Uterus (tissue), 4 donors: ENCODE data around the gene TCF4. TPM values are rescaled to one million over a fixed set of nuclear protein-coding genes. Genes with fewer than 3 reads are reported as not detected.

Experiments used
- DNase-seq, 2 donors: peaks; one replicate each; pipeline ENCODE4 v3.0.0-alpha.2; 2019 to 2020
- H3K27ac ChIP-seq, 2 donors: fragments of 200-600 bp; sonication (generic); 1 replicate in 1 of 2; 2 replicates in 1 of 2; pipeline ENCODE4 v1.5.1; 2016 to 2018
- H3K27me3 ChIP-seq, 2 donors: fragments of 200-600 bp; sonication (generic); one replicate each; pipeline ENCODE4 v1.5.1; 2018 to 2019; ENCODE audit warnings: control low read depth in 1 of 2
- H3K36me3 ChIP-seq, 2 donors: fragments of 200-600 bp; sonication (generic); one replicate each; pipeline ENCODE4 v1.5.1; 2019; ENCODE audit warnings: control low read depth in 1 of 2
- H3K4me1 ChIP-seq, 2 donors: fragments of 200-600 bp; sonication (generic); one replicate each; pipeline ENCODE4 v1.5.1; 2018 to 2019; ENCODE audit warnings: control low read depth in 1 of 2
- H3K4me3 ChIP-seq, 2 donors: fragments of 200-600 bp; sonication (generic); 1 replicate in 1 of 2; 2 replicates in 1 of 2; pipeline ENCODE4 v1.5.1; 2018 to 2019; ENCODE audit warnings: mild to moderate bottlenecking in 1 of 2
- H3K9me3 ChIP-seq, 2 donors: fragments of 200-600 bp; sonication (generic); one replicate each; pipeline ENCODE4 v1.5.1; 2019; ENCODE audit warnings: control low read depth in 1 of 2
- CTCF ChIP-seq, 4 experiments: fragments of 200-600 bp in 2 of 4; fragments of 450-650 bp in 2 of 4; sonication (generic) in 2 of 4; IDR thresholded peaks; one replicate each; pipeline ENCODE4 v1.5.1; 2016 to 2019; ENCODE audit warnings: antibody characterized with exemption in 4 of 4, mild to moderate bottlenecking in 2 of 4, moderate library complexity in 1 of 4
- POLR2A ChIP-seq, 2 donors: fragments of 450-650 bp; IDR thresholded peaks; one replicate each; pipeline ENCODE4 v1.6.1; 2016; ENCODE audit warnings: antibody characterized with exemption in 2 of 2, mild to moderate bottlenecking in 1 of 2, moderate library complexity in 1 of 2
- intact Hi-C: fragments of 100-400 bp; cut with DNase I; formaldehyde crosslinking; loops from one replicate; pipeline ENCODE4 v1.15.1; 2023; ENCODE audit warnings: low total_unique reads
- total RNA-seq, 4 donors: library from RNA; depleted of rRNA in 3 of 4; stranded (reverse); fragments of >200 nt in 3 of 4; gene quantifications; one replicate each; pipeline versions ENCODE4 v1.1.0 to v1.2.4, GENCODE V29; 2014 to 2023
- donor health status: DM: yes; HTN: yes; CAD: no.

The TCF4 gene
- total RNA-seq, 4 donors from 2014 or later = 123 to 514 (median 163) TPM

- Histone ChIP-seq H3K27me3 (no peaks in the 10 kb centered on the region), H3K36me3 (no peaks in the 10 kb centered on the region), H3K9me3 (no peaks in the 10 kb centered on the region), H3K27ac (peak overlapping the region; percentile 77 to 93), H3K4me1 (no peaks in the 10 kb centered on the region), H3K4me3 (peak overlapping the region; percentile 17 to 31)
- TF ChIP-seq POLR2A (IDR thresholded peaks at IDR 0.05) (no peak), CTCF (IDR thresholded peaks at IDR 0.05) (no peak)
- peak; percentile 22 to 50 for DNase-seq
- intact Hi-C loops = no loop called here
These were observed 166.2 kb downstream of the TCF4 start for GRCh38 chr18:55421615-55422419.

GRCh38 chr18:55421308-55421614, 166.7 kb downstream of the TCF4 start:
- H3K36me3 ChIP-seq = no peaks in the 10 kb centered on the region
- peak overlapping the region; percentile 77 to 93 for H3K27ac ChIP-seq
- no peak for DNase-seq
- H3K4me3 ChIP-seq = peak overlapping the region in 1 of 2 donors; percentile 31
- no peaks in the 10 kb centered on the region for H3K9me3 ChIP-seq
- no peaks in the 10 kb centered on the region for H3K27me3 ChIP-seq
- TF ChIP-seq POLR2A (IDR thresholded peaks at IDR 0.05) (no peak), CTCF (IDR thresholded peaks at IDR 0.05) (no peak)
- no peaks in the 10 kb centered on the region for H3K4me1 ChIP-seq
- intact Hi-C loops = no loop called here

- no peak for DNase-seq
- intact Hi-C loops = no loop called here
- H3K4me3 ChIP-seq = peak overlapping the region in 1 of 2 donors; percentile 6
- no peak for TF ChIP-seq POLR2A (IDR thresholded peaks at IDR 0.05)
- TF ChIP-seq CTCF (IDR thresholded peaks at IDR 0.05) = no peak
- no peaks in the 10 kb centered on the region for H3K4me1 ChIP-seq
- H3K9me3 ChIP-seq = no peaks in the 10 kb centered on the region
- peak overlapping the region; percentile 77 to 93 for H3K27ac ChIP-seq
- H3K27me3 ChIP-seq = no peaks in the 10 kb centered on the region
- no peaks in the 10 kb centered on the region for H3K36me3 ChIP-seq
These were observed 167.2 kb downstream of the TCF4 start for GRCh38 chr18:55420665-55421307.

- intact Hi-C loops = no loop called here
- no peak for DNase-seq
- H3K27ac ChIP-seq = peak overlapping the region; percentile 77 to 93
- H3K9me3 ChIP-seq = no peaks in the 10 kb centered on the region
- no peaks in the 10 kb centered on the region for H3K4me1 ChIP-seq
- no peaks in the 10 kb centered on the region for H3K27me3 ChIP-seq
- H3K36me3 ChIP-seq = no peaks in the 10 kb centered on the region
- peak overlapping the region in 1 of 2 donors; percentile 6 for H3K4me3 ChIP-seq
- no peak for TF ChIP-seq POLR2A (IDR thresholded peaks at IDR 0.05)
- no peak for TF ChIP-seq CTCF (IDR thresholded peaks at IDR 0.05)
These were observed 167.9 kb downstream of the TCF4 start for GRCh38 chr18:55419947-55420664.
